HepG2 (cell line): ENCODE results near the gene TIAM2.

Experiments
- GTF2F1 ChIP-seq: fragments of 150-350 bp; IDR thresholded peaks from 2 replicates; pipeline ENCODE4 v1.6.1; 2014; ENCODE audit warnings: low read length
- POLR2A ChIP-seq, 2 experiments: IDR thresholded peaks; 2 replicates each; pipeline ENCODE4 v1.6.1; 2011; ENCODE audit warnings: low read depth in 2 of 2, low read length in 2 of 2, mild to moderate bottlenecking in 1 of 2, moderate library complexity in 1 of 2; ENCODE audit not compliant: insufficient read depth in 1 of 2
- SP5 ChIP-seq: IDR thresholded peaks from 2 replicates; pipeline ENCODE4 v1.6.1; 2016; ENCODE audit warnings: low read depth, borderline replicate concordance
- ZNF256 ChIP-seq: sonication (generic); formaldehyde crosslinking; conservative IDR thresholded peaks from 2 replicates; pipeline ENCODE4 v1.4.0; 2020; ENCODE audit warnings: missing genetic modification reagents
- ZNF629 ChIP-seq: sonication (generic); formaldehyde crosslinking; conservative IDR thresholded peaks from 2 replicates; pipeline ENCODE4 v1.5.0; 2020; ENCODE audit warnings: missing genetic modification reagents

DNA sequence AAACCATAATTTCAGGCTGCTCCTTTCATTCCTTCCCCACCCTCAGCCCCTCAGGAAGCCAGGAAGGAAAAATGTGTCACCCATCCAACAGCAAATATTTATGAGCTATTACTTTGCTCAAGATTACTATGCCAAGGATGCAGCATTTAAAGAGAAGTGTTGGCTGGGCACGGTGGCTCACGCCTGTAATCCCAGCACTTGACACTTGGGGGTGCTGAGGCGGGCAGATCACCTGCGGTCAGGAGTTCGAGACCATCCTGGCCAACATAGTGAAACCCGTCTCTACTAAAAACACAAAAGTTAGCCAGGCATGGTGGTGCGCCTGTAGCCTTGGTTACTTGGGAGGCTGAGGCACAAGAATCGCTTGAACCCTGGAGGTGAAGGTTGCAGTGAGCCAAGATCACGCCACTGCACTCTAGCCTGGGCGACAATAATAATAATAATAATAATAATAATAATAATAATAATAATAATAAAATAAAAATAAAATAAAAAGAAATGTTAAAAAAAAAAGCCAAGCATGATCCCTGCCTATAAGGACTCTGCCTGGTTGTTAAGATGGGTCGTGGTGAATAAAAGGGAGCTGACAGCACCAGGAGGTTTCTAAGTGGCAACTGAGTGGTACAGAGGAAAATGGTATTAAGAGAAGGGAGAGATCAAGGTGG, 20.5 kb upstream of the TIAM2 start:
- TF ChIP-seq POLR2A (IDR thresholded peaks at IDR 0.05; ENCODE audit: insufficient read depth in 1 of 2, low read depth in 2 of 2, low read length in 2 of 2), result no peak
- no peak for TF ChIP-seq ZNF256 (CRISPR knock-in tag)
- no peak for TF ChIP-seq GTF2F1
- no peak for TF ChIP-seq ZNF629 (CRISPR knock-in tag)
- TF ChIP-seq SP5, result no peak
